AG09309 (cell line): ENCODE data around the gene CIAPIN1.
A peak's percentile ranks its signal among the peaks of the same experiment; 100 is the strongest.

Source experiments
- DNase-seq: peaks from one replicate; pipeline ENCODE4 v3.0.0-alpha.2; 2010; ENCODE audit warnings: low read depth
- H3K4me3 ChIP-seq: 2 replicates; pipeline ENCODE4 v1.5.1; 2011; ENCODE audit warnings: mild to moderate bottlenecking, low read depth, low read length, moderate library complexity; ENCODE audit not compliant: control insufficient read depth
- TF ChIP-seq, protein P1 (sequence below): IDR thresholded peaks from 2 replicates; pipeline ENCODE4 v1.5.1; 2011; ENCODE audit warnings: mild to moderate bottlenecking, low read depth, low read length, inconsistent platforms; ENCODE audit not compliant: insufficient read depth, control insufficient read depth; ENCODE audit errors: missing control alignments

The CIAPIN1 gene

DNA sequence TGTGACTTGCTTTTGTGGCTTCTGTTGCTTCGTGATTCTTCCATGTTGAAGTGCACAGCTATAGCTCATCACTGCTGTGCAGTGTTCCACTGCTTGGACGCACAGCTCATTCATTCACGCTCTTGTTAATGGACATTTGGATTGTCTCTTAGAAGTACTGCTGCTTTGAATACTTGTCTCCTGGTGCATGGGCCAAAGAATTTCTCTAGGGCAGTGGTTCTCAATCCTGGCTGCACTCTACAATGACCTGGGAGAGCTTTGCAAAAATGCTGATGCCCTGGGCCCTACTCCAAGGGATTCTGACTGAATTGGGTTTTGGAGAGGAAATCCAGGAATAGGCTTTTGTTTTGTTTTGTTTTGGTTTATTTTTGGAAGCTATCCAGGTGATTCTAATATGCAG, 22.6 kb downstream of the CIAPIN1 start:
- no peak overlapping the region for H3K4me3 ChIP-seq
- TF ChIP-seq, protein P1, sequence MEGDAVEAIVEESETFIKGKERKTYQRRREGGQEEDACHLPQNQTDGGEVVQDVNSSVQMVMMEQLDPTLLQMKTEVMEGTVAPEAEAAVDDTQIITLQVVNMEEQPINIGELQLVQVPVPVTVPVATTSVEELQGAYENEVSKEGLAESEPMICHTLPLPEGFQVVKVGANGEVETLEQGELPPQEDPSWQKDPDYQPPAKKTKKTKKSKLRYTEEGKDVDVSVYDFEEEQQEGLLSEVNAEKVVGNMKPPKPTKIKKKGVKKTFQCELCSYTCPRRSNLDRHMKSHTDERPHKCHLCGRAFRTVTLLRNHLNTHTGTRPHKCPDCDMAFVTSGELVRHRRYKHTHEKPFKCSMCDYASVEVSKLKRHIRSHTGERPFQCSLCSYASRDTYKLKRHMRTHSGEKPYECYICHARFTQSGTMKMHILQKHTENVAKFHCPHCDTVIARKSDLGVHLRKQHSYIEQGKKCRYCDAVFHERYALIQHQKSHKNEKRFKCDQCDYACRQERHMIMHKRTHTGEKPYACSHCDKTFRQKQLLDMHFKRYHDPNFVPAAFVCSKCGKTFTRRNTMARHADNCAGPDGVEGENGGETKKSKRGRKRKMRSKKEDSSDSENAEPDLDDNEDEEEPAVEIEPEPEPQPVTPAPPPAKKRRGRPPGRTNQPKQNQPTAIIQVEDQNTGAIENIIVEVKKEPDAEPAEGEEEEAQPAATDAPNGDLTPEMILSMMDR = no peak
- no peak for DNase-seq

DNA sequence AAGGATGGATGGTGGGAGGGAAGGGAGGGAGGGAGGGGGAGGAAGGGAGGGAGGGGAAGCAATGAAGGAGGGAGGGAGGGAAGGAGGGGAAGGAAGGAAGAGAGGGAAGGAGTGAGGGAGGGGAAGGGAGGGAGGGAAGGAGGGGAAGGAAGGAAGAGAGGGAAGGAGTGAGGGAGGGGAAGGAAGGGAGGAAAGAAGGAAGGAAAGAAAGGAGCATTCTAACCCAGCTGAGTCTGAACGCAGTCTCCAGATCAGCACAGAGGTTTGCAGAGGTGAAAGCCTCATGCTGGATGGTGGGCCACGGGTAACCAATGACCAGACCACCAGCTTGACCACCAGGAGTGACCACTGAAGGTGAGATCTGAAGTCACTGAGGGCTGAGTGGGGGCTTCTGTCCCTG, 24.0 kb downstream of the CIAPIN1 start:
- H3K4me3 ChIP-seq = no peak overlapping the region
- TF ChIP-seq, protein P1 = no peak
- no peak for DNase-seq

DNA sequence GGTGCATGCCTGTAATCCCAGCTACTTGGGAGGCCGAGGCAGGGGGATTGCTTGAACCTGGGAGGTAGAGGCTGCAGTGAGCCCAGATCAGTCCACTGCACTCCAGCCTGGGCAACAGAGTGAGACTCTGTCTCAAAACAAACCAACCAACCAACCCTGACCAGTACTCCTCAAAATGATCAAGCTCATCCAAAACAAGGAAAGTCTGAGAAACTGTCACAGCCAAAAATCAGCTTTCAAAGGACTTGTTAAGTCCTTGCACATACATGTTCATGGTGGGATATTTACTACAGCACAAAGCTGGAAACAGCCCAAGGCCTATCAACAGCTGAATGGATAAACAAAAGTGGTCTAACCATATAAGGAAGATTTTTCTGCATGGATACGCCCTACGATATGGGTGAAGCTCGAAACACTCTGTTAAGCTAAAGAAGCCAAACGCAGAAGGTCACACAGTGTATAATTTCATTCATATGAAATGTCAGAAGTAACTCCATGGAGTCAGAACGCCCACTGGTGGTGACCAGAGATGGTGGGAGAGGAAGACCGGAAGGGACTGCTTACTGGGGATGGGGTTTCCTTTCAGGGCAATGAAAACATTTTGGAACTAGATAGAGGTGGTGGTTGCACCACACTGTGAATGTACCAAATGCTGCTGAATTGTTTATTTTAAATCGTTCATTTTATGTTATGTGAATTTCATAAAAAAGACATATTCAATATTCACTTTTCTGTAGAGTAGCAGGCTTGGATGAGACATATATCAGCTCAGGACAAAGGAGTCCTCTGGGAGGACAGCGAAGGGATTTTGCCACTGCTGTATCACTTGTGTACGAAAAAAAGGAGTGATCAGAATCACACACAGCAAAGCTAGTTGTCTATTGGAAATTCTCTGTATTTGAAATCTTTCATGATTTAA, 24.9 kb downstream of the CIAPIN1 start:
- no peak for DNase-seq
- no peak overlapping the region for H3K4me3 ChIP-seq
- TF ChIP-seq, protein P1 = peak; percentile 85

DNA sequence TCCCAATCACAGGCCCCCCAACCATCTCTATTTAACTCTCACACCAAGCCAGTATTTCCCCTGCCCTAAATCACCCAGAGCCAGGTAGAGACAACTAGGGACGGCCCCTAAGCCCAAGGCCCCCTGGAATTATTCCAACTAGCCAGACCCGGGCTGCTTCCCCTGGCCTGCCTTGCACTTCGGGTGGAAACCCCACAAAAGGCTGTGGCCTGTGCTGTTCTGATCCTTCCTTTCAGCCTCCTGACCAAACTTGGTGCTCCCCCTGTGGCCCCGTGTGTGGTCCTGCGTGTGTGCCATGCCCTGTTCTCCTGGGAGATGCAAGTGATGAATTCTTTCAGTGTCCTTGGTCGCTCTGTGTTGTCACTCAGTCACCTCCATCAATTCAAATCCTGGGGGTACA, 27.7 kb downstream of the CIAPIN1 start:
- TF ChIP-seq, protein P1 = no peak
- no peak for DNase-seq
- no peak overlapping the region for H3K4me3 ChIP-seq

DNA sequence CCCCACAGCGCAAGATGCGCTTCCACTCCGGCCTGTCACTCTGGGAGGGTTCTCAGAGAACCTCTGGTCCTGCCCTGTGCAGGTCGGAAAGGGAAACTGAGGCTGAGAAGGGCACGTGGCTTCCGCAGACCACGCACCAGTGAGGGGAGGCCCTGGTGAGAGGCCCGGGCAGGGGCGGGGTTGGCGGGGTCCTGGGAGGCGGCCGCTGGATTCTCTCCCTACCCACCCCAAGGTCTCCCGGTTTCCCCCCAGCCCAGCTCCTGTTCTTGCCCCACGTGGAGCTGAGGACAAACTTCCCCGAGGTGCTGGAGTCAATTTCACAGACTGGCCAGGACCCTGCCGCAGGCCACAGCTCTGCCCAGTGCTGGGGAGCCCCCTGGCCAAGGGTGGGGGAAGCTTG, 31.1 kb downstream of the CIAPIN1 start:
- no peak overlapping the region for H3K4me3 ChIP-seq
- TF ChIP-seq, protein P1 = no peak
- DNase-seq = no peak

DNA sequence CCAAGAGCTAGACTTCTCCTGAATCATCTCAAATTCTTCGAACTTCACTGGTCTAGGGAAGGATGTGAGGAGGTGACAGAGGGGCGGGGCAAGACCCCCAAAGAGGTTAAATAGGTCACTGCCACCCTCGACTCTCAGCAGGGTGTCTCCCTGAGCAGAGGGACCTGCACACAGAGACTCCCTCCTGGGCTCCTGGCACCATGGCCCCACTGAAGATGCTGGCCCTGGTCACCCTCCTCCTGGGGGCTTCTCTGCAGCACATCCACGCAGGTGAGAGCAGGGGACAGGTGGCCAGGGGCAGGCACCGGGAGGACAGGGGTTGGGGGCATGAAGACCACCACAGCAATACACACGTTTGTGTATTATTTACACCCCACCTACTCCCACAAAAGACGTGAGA, 33.5 kb downstream of the CIAPIN1 start:
- TF ChIP-seq, protein P1 = no peak
- no peak for DNase-seq
- no peak overlapping the region for H3K4me3 ChIP-seq
